A172 (cell line): Measurements from ENCODE around the gene DHX38. TPM values are rescaled to one million over a fixed set of nuclear protein-coding genes. Genes with fewer than 3 reads are reported as not detected.

Source experiments
- total RNA-seq: library from RNA; depleted of rRNA; stranded (reverse); fragments of >200 nt; shearing (Covaris generic); gene quantifications from 2 replicates; pipeline ENCODE4 v1.2.3, GENCODE V29; 2014; rRNA removed

Gene DHX38
- total RNA-seq, 1 experiment from 2014 or later, result 47.2 TPM

Other genes starting within 250 kb of the DHX38 start
- 6.5 and 7.5 TPM in 2 replicates for gene ATXN1L, start 247.9 kb upstream of the DHX38 start, total RNA-seq
- 8.1 and 23.9 TPM in 2 replicates for gene ZNF821, start 209.7 kb upstream of the DHX38 start, total RNA-seq
- gene IST1, start 198.3 kb upstream of the DHX38 start, total RNA-seq, result 163 and 166 TPM in 2 replicates
- gene PKD1L3, start 93.4 kb upstream of the DHX38 start, total RNA-seq, result not detected in 2 replicates
- 10.2 and 12.9 TPM in 2 replicates for gene DHODH, start 85.1 kb upstream of the DHX38 start, total RNA-seq
- not detected in 2 replicates for gene HP, start 39.3 kb upstream of the DHX38 start, total RNA-seq
- 0.19 TPM in 1 of 2 replicates, not detected in the other for gene HPR, start 30.6 kb upstream of the DHX38 start, total RNA-seq
- 9.2 and 12.0 TPM in 2 replicates for gene TXNL4B, start 227 bp upstream of the DHX38 start, total RNA-seq
- 1.7 and 1.8 TPM in 2 replicates for gene PMFBP1, start 78.3 kb downstream of the DHX38 start, total RNA-seq